HCT116 (cell line): ENCODE measurements around the gene TAF8. TPM values are rescaled to one million over a fixed set of nuclear protein-coding genes. Genes with fewer than 3 reads are reported as not detected.

Source experiments
- ATAC-seq: fragments of 200-7000 bp; cut with Tn5 transposase; 2 replicates; pipeline ENCODE4 v1.9.1; 2020; ENCODE audit warnings: mild to moderate bottlenecking, moderate library complexity
- BruUV-seq: library from RNA; stranded (reverse); fragments of 400-500 nt; replicated peaks from 2 replicates; lab custom pipeline; 2021; lab: Mats Ljungman, UMichigan
- CTCF ChIA-PET: fragments of 300-600 bp; sonication (Branson Sonifier 250); formaldehyde crosslinking; loops from one replicate; lab custom pipeline; 2021; ENCODE audit warnings: antibody characterized with exemption; lab: Charles Lee
- POLR2A ChIA-PET: fragments of 300-600, 350-600 bp; sonication (Branson Sonifier 250); formaldehyde crosslinking; loops from one replicate; lab custom pipeline; 2021; ENCODE audit warnings: antibody characterized with exemption; lab: Charles Lee
- RAD21 ChIA-PET, 2 experiments: fragments of 300-600 bp; sonication (Branson Sonifier 250); formaldehyde crosslinking; loops; one replicate each; lab custom pipeline; 2023; ENCODE audit warnings: low total read pairs in 2 of 2; ENCODE audit not compliant: uncharacterized antibody in 2 of 2, unreplicated experiment in 2 of 2, low non-redundant PET in 1 of 2; lab: Charles Lee
- DNase-seq: peaks from one replicate; pipeline ENCODE4 v3.0.0-alpha.2; 2010; ENCODE audit warnings: low read depth, low spot score
- H2AFZ ChIP-seq: fragments of 200-600 bp; shearing (Covaris generic), sonication (generic); 2 replicates; pipeline ENCODE4 v1.6.1; 2017; ENCODE audit warnings: low read depth, mixed run types, mixed read lengths, antibody characterized with exemption, low read length; ENCODE audit not compliant: poor library complexity, severe bottlenecking
- H3K27ac ChIP-seq: 2 replicates; pipeline ENCODE4 v1.5.1; 2012; ENCODE audit warnings: low read depth, low read length
- H3K27me3 ChIP-seq: fragments of 200-600 bp; sonication (generic); 2 replicates; pipeline ENCODE4 v1.6.1; 2016; ENCODE audit warnings: mixed run types, low read length, mixed read lengths; ENCODE audit not compliant: insufficient read depth
- H3K36me3 ChIP-seq, 2 experiments: fragments of 200-500 bp in 1 of 2; fragments of 200-600 bp in 1 of 2; sonication (Bioruptor generic) in 1 of 2; sonication (generic) in 1 of 2; 2 replicates each; pipeline versions ENCODE4 v1.5.1 to v1.6.1; 2014 to 2016; ENCODE audit warnings: low read length in 2 of 2, inconsistent platforms in 1 of 2, mixed read lengths in 1 of 2, mixed run types in 1 of 2; ENCODE audit not compliant: insufficient read depth in 2 of 2, control insufficient read depth in 1 of 2
- H3K4me1 ChIP-seq, 2 experiments: fragments of 200-600 bp in 1 of 2; sonication (generic) in 1 of 2; 2 replicates each; pipeline versions ENCODE4 v1.5.1 to v1.6.1; 2012 to 2017; ENCODE audit warnings: low read length in 2 of 2, inconsistent platforms in 1 of 2, mild to moderate bottlenecking in 1 of 2, mixed read lengths in 1 of 2, mixed run types in 1 of 2, moderate library complexity in 1 of 2; ENCODE audit not compliant: insufficient read depth in 2 of 2, control insufficient read depth in 1 of 2
- H3K4me2 ChIP-seq: fragments of 200-600 bp; sonication (generic); 2 replicates; pipeline ENCODE4 v1.6.1; 2017; ENCODE audit warnings: mixed run types, low read length, mixed read lengths
- H3K4me3 ChIP-seq, 2 experiments: fragments of 200-600 bp in 1 of 2; sonication (generic) in 1 of 2; replicated peaks in 1 of 2; 2 replicates each; pipeline ENCODE4 v1.5.1; 2011 to 2016; ENCODE audit warnings: low read length in 2 of 2, control low read depth in 1 of 2, low read depth in 1 of 2, mild to moderate bottlenecking in 1 of 2, mixed read lengths in 1 of 2, mixed run types in 1 of 2
- H3K79me2 ChIP-seq: fragments of 200-600 bp; sonication (generic); 2 replicates; pipeline ENCODE4 v1.6.1; 2017; ENCODE audit warnings: mild to moderate bottlenecking, mixed run types, low read length, moderate library complexity, mixed read lengths; ENCODE audit not compliant: insufficient read depth
- H3K9ac ChIP-seq: fragments of 200-600 bp; sonication (generic); 2 replicates; pipeline ENCODE4 v1.6.1; 2016; ENCODE audit warnings: low read length, mixed read lengths
- H3K9me2 ChIP-seq: fragments of 200-600 bp; sonication (generic), shearing (Covaris generic); 2 replicates; pipeline ENCODE4 v1.6.1; 2017; ENCODE audit warnings: mixed run types, mild to moderate bottlenecking, moderate library complexity; ENCODE audit not compliant: insufficient read depth
- H3K9me3 ChIP-seq, 2 experiments: fragments of 200-500 bp in 1 of 2; fragments of 200-600 bp in 1 of 2; sonication (Bioruptor generic) in 1 of 2; sonication (generic) in 1 of 2; 2 replicates each; pipeline ENCODE4 v1.6.1; 2014 to 2017; ENCODE audit warnings: low read length in 2 of 2, mixed read lengths in 2 of 2, inconsistent platforms in 1 of 2, low read depth in 1 of 2, mild to moderate bottlenecking in 1 of 2, mixed run types in 1 of 2, moderate library complexity in 1 of 2; ENCODE audit not compliant: control insufficient read depth in 1 of 2, insufficient read depth in 1 of 2
- H4K20me1 ChIP-seq: fragments of 200-600 bp; sonication (generic), shearing (Covaris generic); 2 replicates; pipeline ENCODE4 v1.6.1; 2017; ENCODE audit warnings: mixed run types, mild to moderate bottlenecking, moderate library complexity; ENCODE audit not compliant: insufficient read depth
- CEBPB ChIP-seq: IDR thresholded peaks from 2 replicates; pipeline ENCODE4 v1.6.1; 2012; ENCODE audit warnings: low read depth
- EZH2phosphoT487 ChIP-seq: fragments of 200-600 bp; IDR thresholded peaks from 2 replicates; pipeline ENCODE4 v1.6.1; 2018; ENCODE audit warnings: antibody characterized with exemption, borderline replicate concordance
- FOSL1 ChIP-seq: IDR thresholded peaks from 2 replicates; pipeline ENCODE4 v1.6.1; 2012; ENCODE audit warnings: low read depth
- RAD21 ChIP-seq: IDR thresholded peaks from 2 replicates; pipeline ENCODE4 v1.6.1; 2012; ENCODE audit warnings: low read depth, mild to moderate bottlenecking
- ZFX ChIP-seq: fragments of 450-650 bp; IDR thresholded peaks from 2 replicates; pipeline ENCODE4 v1.6.1; 2017
- intact Hi-C: fragments of 100-400 bp; cut with micrococcal nuclease; formaldehyde crosslinking; loops from 2 replicates; pipeline ENCODE4 v1.10.0; 2022
- total RNA-seq: library from RNA; stranded (reverse); gene quantifications from one replicate; pipeline ENCODE4 v1.2.1, GENCODE V29; 2021; ENCODE audit not compliant: unreplicated experiment
- TF ChIP-seq, protein P1 (sequence below): IDR thresholded peaks from 2 replicates; pipeline ENCODE4 v1.6.1; 2012; ENCODE audit warnings: low read depth
- TF ChIP-seq, protein P2 (sequence below), 3 experiments: fragments of 200-600 bp in 1 of 3; sonication (generic) in 1 of 3; IDR thresholded peaks in 2 of 3; conservative IDR thresholded peaks in 1 of 3; 2 replicates each; pipeline ENCODE4 v1.5.1; 2012 to 2017; ENCODE audit warnings: low read depth in 2 of 3, low read length in 2 of 3, antibody characterized with exemption in 1 of 3, borderline replicate concordance in 1 of 3, control low read depth in 1 of 3, mild to moderate bottlenecking in 1 of 3, mixed read lengths in 1 of 3, mixed run types in 1 of 3, moderate library complexity in 1 of 3; ENCODE audit not compliant: insufficient read depth in 1 of 3
- TF ChIP-seq, protein P3 (sequence below): IDR thresholded peaks from 2 replicates; pipeline ENCODE4 v1.6.1; 2011; ENCODE audit warnings: mild to moderate bottlenecking, low read length, moderate library complexity; ENCODE audit not compliant: insufficient replicate concordance; ENCODE audit errors: extremely low read depth

The TAF8 gene
- total RNA-seq, 1 experiment from 2014 or later = 29.5 TPM

DNA sequence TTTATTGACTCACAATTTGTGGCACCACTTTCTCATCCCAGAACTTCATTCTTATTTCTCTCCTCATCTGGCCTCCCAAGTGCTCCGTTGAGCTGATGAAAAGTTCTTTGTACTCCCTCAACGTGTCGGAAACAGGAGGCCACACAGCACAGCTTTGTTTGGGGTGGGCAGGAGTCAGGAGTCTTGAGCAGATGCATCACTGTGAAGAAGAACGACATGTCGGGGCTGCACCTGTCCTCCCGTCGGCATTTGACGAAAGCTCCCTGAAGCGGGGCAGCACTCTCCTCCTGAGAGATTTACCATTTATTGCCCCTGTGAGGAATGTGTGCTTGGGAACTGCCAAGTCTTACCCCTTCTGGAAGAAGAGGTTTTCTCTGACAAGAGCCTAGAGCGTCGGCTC lies 28.1 kb downstream of the TAF8 start (continued):
- TF ChIP-seq, protein P1, sequence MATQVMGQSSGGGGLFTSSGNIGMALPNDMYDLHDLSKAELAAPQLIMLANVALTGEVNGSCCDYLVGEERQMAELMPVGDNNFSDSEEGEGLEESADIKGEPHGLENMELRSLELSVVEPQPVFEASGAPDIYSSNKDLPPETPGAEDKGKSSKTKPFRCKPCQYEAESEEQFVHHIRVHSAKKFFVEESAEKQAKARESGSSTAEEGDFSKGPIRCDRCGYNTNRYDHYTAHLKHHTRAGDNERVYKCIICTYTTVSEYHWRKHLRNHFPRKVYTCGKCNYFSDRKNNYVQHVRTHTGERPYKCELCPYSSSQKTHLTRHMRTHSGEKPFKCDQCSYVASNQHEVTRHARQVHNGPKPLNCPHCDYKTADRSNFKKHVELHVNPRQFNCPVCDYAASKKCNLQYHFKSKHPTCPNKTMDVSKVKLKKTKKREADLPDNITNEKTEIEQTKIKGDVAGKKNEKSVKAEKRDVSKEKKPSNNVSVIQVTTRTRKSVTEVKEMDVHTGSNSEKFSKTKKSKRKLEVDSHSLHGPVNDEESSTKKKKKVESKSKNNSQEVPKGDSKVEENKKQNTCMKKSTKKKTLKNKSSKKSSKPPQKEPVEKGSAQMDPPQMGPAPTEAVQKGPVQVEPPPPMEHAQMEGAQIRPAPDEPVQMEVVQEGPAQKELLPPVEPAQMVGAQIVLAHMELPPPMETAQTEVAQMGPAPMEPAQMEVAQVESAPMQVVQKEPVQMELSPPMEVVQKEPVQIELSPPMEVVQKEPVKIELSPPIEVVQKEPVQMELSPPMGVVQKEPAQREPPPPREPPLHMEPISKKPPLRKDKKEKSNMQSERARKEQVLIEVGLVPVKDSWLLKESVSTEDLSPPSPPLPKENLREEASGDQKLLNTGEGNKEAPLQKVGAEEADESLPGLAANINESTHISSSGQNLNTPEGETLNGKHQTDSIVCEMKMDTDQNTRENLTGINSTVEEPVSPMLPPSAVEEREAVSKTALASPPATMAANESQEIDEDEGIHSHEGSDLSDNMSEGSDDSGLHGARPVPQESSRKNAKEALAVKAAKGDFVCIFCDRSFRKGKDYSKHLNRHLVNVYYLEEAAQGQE = no peak
- TF ChIP-seq ZFX (no peak), CEBPB (no peak)

DNA sequence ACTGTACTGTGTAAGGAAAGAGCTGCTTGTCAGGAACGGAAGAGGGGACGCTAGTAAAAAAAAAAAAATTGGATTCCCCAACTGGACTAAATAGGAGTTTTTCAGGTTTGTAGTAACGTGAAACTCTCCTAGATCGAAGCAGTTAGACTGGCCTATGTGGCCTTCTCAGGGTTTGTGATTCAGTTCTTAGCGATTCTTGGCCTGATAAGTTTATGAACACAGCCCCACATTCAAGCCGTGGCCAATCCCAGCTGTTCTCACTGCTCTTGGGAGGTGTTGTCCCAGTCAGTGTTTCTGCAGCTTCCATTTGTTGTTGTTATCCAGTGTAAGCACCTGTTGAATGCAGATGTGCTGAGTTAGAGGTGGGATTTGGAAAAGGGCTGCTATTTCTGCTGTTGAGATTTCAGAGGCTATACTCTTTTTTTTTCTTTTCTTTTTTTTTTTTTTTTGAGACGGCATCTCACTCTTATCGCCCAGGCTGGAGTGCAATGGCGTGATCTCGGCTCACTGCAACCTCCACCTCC lies 29.7 kb downstream of the TAF8 start:
- H3K27ac ChIP-seq = no peak overlapping the region
- RAD21 ChIA-PET = no interaction called here
- TSS peak; percentile 43 for BruUV-seq

More for the DNA sequence above, 29.7 kb downstream of the TAF8 start:
- no peak overlapping the region for H3K4me2 ChIP-seq
- H3K9ac ChIP-seq = no peak overlapping the region
- no peaks in the 10 kb centered on the region for H3K9me2 ChIP-seq
- no peaks in the 10 kb centered on the region for H3K27me3 ChIP-seq
- ChIA-PET CTCF (no interaction called here), POLR2A (interaction anchor here (0.9 kb wide), 1 partner anchor 20 kb away, joined by 3 read pairs; no protein-coding TSS in a partner anchor)
- H4K20me1 ChIP-seq = no peaks in the 10 kb centered on the region
- H3K4me1 ChIP-seq = peaks cover 0 to 4% of the 10 kb centered on the region in 2 experiments; a peak in 1 of 4 replicates
- ATAC-seq (no peak), DNase-seq (no peak)
- no peaks in the 10 kb centered on the region for H3K79me2 ChIP-seq
- no peaks in the 10 kb centered on the region for H3K9me3 ChIP-seq
- no peak overlapping the region for H3K4me3 ChIP-seq
- intact Hi-C loops = loop anchor here (10.0 kb wide), 1 partner anchor 645 kb away; the partner anchor contains the start of gene PRPH2
- TF ChIP-seq, protein P2, sequence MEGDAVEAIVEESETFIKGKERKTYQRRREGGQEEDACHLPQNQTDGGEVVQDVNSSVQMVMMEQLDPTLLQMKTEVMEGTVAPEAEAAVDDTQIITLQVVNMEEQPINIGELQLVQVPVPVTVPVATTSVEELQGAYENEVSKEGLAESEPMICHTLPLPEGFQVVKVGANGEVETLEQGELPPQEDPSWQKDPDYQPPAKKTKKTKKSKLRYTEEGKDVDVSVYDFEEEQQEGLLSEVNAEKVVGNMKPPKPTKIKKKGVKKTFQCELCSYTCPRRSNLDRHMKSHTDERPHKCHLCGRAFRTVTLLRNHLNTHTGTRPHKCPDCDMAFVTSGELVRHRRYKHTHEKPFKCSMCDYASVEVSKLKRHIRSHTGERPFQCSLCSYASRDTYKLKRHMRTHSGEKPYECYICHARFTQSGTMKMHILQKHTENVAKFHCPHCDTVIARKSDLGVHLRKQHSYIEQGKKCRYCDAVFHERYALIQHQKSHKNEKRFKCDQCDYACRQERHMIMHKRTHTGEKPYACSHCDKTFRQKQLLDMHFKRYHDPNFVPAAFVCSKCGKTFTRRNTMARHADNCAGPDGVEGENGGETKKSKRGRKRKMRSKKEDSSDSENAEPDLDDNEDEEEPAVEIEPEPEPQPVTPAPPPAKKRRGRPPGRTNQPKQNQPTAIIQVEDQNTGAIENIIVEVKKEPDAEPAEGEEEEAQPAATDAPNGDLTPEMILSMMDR (IDR thresholded peaks at IDR 0.05 in 2 of 3, conservative IDR thresholded peaks at IDR 0.05 in 1 of 3; ENCODE audit: borderline replicate concordance in 1 of 3, insufficient read depth in 1 of 3, low read depth in 2 of 3, low read length in 2 of 3) = no peak
- TF ChIP-seq FOSL1 = no peak
- TF ChIP-seq EZH2phosphoT487 = no peak
- TF ChIP-seq, protein P3, sequence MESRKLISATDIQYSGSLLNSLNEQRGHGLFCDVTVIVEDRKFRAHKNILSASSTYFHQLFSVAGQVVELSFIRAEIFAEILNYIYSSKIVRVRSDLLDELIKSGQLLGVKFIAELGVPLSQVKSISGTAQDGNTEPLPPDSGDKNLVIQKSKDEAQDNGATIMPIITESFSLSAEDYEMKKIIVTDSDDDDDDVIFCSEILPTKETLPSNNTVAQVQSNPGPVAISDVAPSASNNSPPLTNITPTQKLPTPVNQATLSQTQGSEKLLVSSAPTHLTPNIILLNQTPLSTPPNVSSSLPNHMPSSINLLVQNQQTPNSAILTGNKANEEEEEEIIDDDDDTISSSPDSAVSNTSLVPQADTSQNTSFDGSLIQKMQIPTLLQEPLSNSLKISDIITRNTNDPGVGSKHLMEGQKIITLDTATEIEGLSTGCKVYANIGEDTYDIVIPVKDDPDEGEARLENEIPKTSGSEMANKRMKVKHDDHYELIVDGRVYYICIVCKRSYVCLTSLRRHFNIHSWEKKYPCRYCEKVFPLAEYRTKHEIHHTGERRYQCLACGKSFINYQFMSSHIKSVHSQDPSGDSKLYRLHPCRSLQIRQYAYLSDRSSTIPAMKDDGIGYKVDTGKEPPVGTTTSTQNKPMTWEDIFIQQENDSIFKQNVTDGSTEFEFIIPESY = no peak
- TF ChIP-seq RAD21 = no peak
- H2AFZ ChIP-seq = no peak overlapping the region
- peaks cover 0 to 9% of the 10 kb centered on the region in 2 experiments; a peak in 2 of 4 replicates for H3K36me3 ChIP-seq
